ENCODE measurements around the gene CTPS1.

Gene CTPS1

GRCh38 chr1:40966417-40966816 is 13.1 kb upstream of the CTPS1 start:
- no peak overlapping the region for H3K27ac ChIP-seq
- no peak for TF ChIP-seq CTCF (conservative IDR thresholded peaks at IDR 0.05)

GRCh38 chr1:40969445-40969844 is 10.1 kb upstream of the CTPS1 start:
- no peak overlapping the region for H3K27ac ChIP-seq
- TF ChIP-seq CTCF (conservative IDR thresholded peaks at IDR 0.05) = no peak

GRCh38 chr1:40971966-40972365 is 7.5 kb upstream of the CTPS1 start:
- no peak overlapping the region for H3K27ac ChIP-seq
- no peak for TF ChIP-seq CTCF (conservative IDR thresholded peaks at IDR 0.05)

- no peak for TF ChIP-seq CTCF (conservative IDR thresholded peaks at IDR 0.05)
- no peak overlapping the region for H3K27ac ChIP-seq
Observed at GRCh38 chr1:40973912-40974311, 5.6 kb upstream of the CTPS1 start.

GRCh38 chr1:40974945-40975344 is 4.6 kb upstream of the CTPS1 start:
- no peak for TF ChIP-seq CTCF (conservative IDR thresholded peaks at IDR 0.05)
- H3K27ac ChIP-seq = no peak overlapping the region

- H3K27ac ChIP-seq = no peak overlapping the region
- TF ChIP-seq CTCF (conservative IDR thresholded peaks at IDR 0.05) = no peak
Observed at GRCh38 chr1:40976952-40977690, 2.4 kb upstream of the CTPS1 start.

- no peak overlapping the region for H3K27ac ChIP-seq
- TF ChIP-seq CTCF (conservative IDR thresholded peaks at IDR 0.05) = no peak
Observed at GRCh38 chr1:40977716-40978115, 1.8 kb upstream of the CTPS1 start.
